AG10803 (cell line): ENCODE results near the gene KLHL29.

Source experiments
- DNase-seq: peaks from one replicate; pipeline ENCODE4 v3.0.0; 2010; ENCODE audit warnings: low read depth
- H3K4me3 ChIP-seq: 2 replicates; pipeline ENCODE4 v1.5.1; 2011; ENCODE audit warnings: mild to moderate bottlenecking, low read length, control low read depth
- TF ChIP-seq, protein P1 (sequence below): conservative IDR thresholded peaks from 2 replicates; pipeline ENCODE4 v1.5.1; 2011; ENCODE audit warnings: mild to moderate bottlenecking, low read length, control low read depth, inconsistent platforms

Gene KLHL29

DNA sequence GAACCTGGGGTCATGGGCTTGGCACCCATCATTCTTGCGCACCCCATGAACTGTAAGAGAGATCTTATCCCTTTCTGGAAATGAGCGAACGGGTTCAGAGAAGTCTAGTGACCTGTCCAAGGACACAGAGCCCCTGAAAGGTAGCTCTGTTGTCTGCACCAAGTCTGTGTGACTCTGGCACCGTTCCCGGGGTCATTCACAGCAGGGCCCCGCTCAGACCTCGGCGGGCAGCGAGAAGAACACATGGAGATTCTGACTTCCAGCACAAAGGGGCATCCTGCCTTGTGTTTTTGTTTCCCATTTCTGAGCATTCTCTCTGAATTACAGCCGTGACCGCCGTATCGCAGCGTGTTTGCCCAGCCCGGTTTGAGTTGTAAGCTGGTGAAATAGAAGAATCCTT, 231.7 kb downstream of the KLHL29 start:
- TF ChIP-seq, protein P1, sequence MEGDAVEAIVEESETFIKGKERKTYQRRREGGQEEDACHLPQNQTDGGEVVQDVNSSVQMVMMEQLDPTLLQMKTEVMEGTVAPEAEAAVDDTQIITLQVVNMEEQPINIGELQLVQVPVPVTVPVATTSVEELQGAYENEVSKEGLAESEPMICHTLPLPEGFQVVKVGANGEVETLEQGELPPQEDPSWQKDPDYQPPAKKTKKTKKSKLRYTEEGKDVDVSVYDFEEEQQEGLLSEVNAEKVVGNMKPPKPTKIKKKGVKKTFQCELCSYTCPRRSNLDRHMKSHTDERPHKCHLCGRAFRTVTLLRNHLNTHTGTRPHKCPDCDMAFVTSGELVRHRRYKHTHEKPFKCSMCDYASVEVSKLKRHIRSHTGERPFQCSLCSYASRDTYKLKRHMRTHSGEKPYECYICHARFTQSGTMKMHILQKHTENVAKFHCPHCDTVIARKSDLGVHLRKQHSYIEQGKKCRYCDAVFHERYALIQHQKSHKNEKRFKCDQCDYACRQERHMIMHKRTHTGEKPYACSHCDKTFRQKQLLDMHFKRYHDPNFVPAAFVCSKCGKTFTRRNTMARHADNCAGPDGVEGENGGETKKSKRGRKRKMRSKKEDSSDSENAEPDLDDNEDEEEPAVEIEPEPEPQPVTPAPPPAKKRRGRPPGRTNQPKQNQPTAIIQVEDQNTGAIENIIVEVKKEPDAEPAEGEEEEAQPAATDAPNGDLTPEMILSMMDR: no peak
- no peak overlapping the region for H3K4me3 ChIP-seq
- DNase-seq: no peak

DNA sequence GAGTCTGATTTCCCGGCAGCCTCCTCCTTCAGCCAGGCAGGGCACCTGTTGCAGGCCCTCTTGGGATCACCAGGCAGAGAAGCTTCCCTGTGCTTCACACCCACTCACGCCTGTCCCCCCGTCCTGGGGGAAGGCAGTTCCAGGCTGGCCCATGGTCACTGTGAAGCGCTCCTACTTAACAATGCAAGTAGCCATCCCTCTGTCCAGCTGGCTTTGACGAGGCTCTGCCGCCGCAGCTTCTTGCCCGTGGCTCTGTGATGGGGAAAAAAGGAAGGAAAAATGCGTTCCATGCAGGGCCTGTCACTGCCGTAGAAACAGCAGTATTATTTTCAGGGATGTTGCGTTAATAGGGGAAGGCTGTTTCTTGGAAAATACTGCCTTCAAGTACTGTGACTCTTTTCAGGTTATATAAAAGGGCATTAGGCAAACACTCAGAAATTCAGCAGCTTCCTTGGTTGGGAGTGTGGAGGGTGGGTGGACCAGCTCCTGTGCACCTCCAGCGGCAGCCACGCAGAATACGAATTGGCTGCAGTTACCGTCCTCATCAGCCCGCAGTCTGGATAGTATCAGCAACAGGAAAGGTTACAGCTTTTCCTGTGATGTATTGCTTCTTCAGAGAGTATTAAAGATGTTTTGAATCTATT, 232.3 kb downstream of the KLHL29 start:
- peak; percentile 81 for DNase-seq
- TF ChIP-seq, protein P1: peak; percentile 84
- H3K4me3 ChIP-seq: peak overlapping the region; percentile 32

DNA sequence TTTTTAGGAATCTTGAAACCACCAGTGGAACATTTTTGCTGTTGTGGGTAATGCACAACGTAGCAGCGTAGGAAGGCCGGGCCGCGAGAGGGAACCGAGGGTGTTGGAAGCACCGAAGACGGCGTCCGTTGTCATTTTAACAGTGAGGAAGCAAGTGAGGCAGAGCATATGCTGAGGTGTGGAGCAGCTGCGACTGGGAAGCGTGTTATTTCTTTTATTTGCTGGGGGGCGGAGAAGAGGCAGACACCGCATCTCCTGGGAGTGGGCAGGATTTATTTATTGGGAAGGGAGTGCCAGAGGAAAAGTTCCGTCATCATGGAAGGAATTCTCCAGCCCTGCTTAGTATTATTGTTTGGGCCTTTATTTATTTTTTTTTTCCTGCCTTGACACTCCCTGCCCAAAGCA, 232.8 kb downstream of the KLHL29 start:
- no peak for DNase-seq
- TF ChIP-seq, protein P1: no peak
- H3K4me3 ChIP-seq: peak overlapping the region; percentile 16

DNA sequence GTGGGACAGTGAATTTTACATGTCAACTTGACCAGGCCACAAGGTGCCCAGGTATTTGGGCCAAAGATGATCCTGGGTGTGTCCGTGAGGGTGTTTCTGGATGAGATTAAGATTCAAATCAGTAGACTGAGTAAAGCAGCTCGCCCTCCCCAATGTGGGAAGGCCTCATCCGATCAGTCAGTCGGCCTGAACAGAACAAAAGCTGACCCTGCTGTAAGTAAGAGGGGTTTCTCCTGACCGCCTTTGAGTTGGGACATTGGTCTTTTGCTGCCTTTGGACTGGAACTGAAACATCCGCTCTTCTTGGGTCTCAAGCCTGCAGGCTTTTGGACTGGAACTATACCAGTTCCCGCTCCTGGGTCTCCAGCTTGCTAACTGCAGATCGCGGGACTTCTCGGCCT, 233.3 kb downstream of the KLHL29 start:
- H3K4me3 ChIP-seq: no peak overlapping the region
- no peak for DNase-seq
- TF ChIP-seq, protein P1: no peak

DNA sequence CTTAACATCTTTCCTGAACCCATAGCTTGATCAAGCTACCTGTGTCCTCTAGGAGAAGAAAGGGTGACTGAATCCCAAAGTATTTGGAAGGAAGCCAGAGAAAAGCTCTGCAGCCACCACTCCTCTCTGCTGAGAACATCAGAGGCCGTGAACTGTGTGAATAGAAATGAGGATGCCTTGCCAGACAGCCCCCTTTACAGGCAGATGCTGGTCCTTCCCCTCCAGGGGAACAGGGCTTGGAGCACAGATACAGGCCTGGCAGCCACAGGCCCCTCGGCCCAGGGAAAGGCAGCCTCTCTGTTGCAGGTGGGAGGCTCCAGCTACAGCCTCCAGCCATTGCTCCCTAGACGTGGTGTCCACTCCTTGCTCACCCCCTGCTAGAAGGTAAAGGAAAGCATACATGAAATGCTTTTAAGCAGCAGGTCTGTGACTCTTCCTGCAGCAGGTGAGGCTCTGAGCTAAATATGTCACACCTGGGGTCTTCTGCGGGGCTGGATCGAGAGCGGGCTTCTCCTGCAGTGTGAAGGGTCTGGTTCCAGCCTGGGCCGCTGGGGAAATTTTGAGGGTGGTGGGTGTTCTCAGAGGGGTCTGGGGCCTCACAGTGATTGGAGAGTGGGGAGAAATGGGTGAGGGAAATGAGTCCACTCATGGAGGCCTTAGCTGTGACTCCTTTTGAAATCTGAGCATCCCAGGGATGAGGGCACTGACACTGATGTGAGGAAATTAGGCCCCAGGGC, 234.0 kb downstream of the KLHL29 start:
- TF ChIP-seq, protein P1: no peak
- DNase-seq: no peak
- no peak overlapping the region for H3K4me3 ChIP-seq

DNA sequence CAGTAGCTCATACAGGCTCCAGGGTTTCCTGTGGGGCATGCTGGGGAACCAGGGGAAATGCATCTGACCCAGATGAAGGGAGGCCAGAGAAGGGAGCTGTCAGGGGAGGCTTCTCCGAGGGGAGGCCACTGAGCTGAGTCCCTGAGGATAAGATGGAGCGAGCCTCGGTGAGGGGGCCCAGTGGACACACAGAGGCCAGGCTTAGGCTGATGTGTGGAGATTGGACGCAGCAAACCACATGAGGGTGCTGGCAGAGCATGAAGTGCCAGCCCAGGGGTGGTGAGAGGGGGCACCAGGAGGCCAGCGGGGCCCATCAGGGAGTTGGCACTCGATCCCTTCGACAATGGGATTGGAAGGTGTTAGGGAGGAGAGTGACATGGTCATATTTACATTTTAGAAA, 235.0 kb downstream of the KLHL29 start:
- TF ChIP-seq, protein P1: no peak
- no peak overlapping the region for H3K4me3 ChIP-seq
- no peak for DNase-seq

DNA sequence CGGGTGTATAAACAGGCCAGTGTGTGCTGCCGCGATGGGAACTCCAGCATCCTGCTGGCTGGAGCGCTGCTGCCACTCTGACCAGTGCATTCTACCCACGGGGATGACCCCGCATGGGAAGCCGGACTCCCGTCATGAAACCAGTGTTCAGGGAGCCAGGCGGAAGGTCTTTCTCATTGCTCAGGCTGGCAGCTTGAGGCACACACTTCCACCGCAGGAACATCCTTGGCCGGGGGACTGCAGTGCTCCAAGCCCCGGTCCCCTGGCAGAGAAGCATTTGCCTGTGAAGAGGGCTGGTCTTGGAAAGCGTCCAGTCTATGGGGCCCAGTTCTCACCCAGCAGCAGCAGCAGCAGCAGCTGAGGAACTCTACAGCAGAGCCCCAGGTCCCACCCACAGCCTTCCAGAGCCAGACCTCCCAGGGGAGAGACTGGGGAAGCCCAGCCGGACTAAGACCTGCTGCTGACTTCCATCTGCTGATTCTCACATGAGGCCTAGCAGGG, 235.9 kb downstream of the KLHL29 start:
- peak; percentile 20 for DNase-seq
- TF ChIP-seq, protein P1: no peak
- no peak overlapping the region for H3K4me3 ChIP-seq
